ENCODE data around the gene SERPINB7.

The SERPINB7 gene

GRCh38 chr18:63788447-63789096 lies 13.4 kb downstream of the SERPINB7 start:
- DNase-seq = no peak

- no peak for DNase-seq
Observed at GRCh38 chr18:63789327-63789726, 14.1 kb downstream of the SERPINB7 start.

GRCh38 chr18:63795606-63796005 lies 20.4 kb downstream of the SERPINB7 start:
- DNase-seq = no peak

- DNase-seq = no peak
Observed at GRCh38 chr18:63799189-63799588, 24.0 kb downstream of the SERPINB7 start.

- no peak for DNase-seq
Observed at GRCh38 chr18:63801343-63801742, 26.1 kb downstream of the SERPINB7 start.

- no peak for DNase-seq
Observed at GRCh38 chr18:63808125-63808524, 32.9 kb downstream of the SERPINB7 start.

GRCh38 chr18:63817441-63818051 lies 42.3 kb downstream of the SERPINB7 start:
- DNase-seq = no peak

GRCh38 chr18:63818212-63818611 lies 43.0 kb downstream of the SERPINB7 start:
- DNase-seq = no peak

- DNase-seq = no peak
Observed at GRCh38 chr18:63819786-63820185, 44.6 kb downstream of the SERPINB7 start.

GRCh38 chr18:63820694-63821093 lies 45.5 kb downstream of the SERPINB7 start:
- no peak for DNase-seq

GRCh38 chr18:63823516-63824219 lies 48.5 kb downstream of the SERPINB7 start:
- no peak for DNase-seq

GRCh38 chr18:63824220-63824525 lies 49.0 kb downstream of the SERPINB7 start:
- no peak for DNase-seq

- DNase-seq = no peak
Observed at GRCh38 chr18:63828120-63828519, 52.9 kb downstream of the SERPINB7 start.

GRCh38 chr18:63828656-63829055 lies 53.4 kb downstream of the SERPINB7 start:
- DNase-seq = no peak

GRCh38 chr18:63829886-63830285 lies 54.7 kb downstream of the SERPINB7 start:
- no peak for DNase-seq

GRCh38 chr18:63831080-63831788 lies 56.0 kb downstream of the SERPINB7 start:
- no peak for DNase-seq

- no peak for DNase-seq
Observed at GRCh38 chr18:63832470-63832869, 57.3 kb downstream of the SERPINB7 start.

- DNase-seq = no peak
Observed at GRCh38 chr18:63834471-63835113, 59.4 kb downstream of the SERPINB7 start.

GRCh38 chr18:63836456-63836855 lies 61.2 kb downstream of the SERPINB7 start:
- no peak for DNase-seq

GRCh38 chr18:63837590-63837989 lies 62.4 kb downstream of the SERPINB7 start:
- DNase-seq = no peak

GRCh38 chr18:63843008-63843407 lies 67.8 kb downstream of the SERPINB7 start:
- DNase-seq = no peak

GRCh38 chr18:63844254-63844653 lies 69.0 kb downstream of the SERPINB7 start:
- DNase-seq = no peak

- DNase-seq = no peak
Observed at GRCh38 chr18:63848159-63848558, 72.9 kb downstream of the SERPINB7 start.
